ENCODE results near the gene GATAD2B.

GATAD2B gene

DNA sequence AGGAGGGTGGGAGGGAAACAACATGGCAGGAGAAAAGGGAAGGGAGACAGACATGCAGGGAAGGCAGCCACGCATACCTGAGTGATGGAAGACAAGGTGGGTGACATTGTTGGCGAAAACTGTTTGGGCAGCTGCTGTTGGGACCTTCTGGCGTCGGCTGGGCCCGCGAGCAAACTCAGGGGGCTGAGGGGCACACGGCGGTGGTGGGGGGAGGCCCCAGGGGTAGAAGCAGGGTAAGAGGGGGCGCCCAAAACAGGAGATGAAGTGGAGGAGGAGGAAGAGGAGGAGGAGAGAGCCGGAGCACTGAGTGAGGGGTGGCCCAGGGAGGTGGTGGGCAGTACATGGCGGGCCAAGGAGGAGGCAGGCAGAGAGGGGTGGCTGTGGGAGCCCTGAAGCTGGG, 28.4 kb upstream of the GATAD2B start:
- DNase-seq (ENCODE audit: low read depth) = no peak

- DNase-seq (ENCODE audit: low read depth) = no peak
These were observed 24.0 kb upstream of the GATAD2B start, which contains the start of gene DENND4B for GRCh38 chr1:153946622-153947241. DENND4B (minus strand) TSS chr1:153946718; CDS start chr1:153944374, 2,344 bp downstream.

DNA sequence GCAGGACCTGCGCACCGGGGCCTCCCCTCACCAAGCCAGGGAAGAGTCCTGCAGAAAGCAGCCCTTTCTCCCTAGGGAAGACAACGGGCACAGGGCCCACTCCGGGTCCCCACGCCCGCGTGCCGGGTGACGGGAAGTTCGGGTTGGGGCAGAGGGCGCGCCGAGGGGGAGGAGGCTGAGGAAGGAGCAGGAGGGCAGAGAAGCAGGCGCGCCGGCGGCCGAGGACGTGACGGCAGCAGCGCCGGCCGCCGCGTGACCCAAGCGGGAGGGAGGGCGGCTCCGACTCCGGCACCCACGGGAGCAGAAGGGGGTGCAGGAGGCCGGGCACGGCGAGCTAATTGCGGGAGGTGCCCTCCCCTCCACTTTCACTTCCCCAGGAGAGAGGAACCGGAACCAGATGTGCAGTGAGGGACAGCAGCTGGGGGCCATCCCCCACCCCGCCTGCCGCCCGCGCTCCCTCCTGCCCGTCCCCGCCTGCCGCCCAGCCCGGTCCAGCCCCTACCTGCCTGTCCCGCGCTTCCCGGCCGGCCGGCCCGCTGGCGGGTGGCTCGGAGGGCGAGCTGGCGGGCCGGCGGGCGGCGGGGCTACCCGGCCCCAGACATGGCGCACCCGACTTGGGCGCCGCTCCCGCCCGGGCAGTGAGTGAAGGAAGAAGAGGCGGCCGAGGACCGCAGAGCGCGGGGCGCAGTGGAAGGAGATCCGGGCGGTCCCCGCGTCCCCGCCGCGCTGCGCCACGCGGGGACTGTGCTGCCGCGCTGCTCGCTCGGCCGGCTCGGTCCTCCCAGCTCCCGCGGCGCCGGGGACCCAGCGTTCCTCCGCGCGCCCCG, 23.2 kb upstream of the GATAD2B start:
- no peak for DNase-seq (ENCODE audit: low read depth)

- no peak for DNase-seq (ENCODE audit: low read depth)
These were observed 22.5 kb upstream of the GATAD2B start for GRCh38 chr1:153945131-153945794.

GRCh38 chr1:153944827-153945117, 22.0 kb upstream of the GATAD2B start:
- DNase-seq (ENCODE audit: low read depth) = no peak

DNA sequence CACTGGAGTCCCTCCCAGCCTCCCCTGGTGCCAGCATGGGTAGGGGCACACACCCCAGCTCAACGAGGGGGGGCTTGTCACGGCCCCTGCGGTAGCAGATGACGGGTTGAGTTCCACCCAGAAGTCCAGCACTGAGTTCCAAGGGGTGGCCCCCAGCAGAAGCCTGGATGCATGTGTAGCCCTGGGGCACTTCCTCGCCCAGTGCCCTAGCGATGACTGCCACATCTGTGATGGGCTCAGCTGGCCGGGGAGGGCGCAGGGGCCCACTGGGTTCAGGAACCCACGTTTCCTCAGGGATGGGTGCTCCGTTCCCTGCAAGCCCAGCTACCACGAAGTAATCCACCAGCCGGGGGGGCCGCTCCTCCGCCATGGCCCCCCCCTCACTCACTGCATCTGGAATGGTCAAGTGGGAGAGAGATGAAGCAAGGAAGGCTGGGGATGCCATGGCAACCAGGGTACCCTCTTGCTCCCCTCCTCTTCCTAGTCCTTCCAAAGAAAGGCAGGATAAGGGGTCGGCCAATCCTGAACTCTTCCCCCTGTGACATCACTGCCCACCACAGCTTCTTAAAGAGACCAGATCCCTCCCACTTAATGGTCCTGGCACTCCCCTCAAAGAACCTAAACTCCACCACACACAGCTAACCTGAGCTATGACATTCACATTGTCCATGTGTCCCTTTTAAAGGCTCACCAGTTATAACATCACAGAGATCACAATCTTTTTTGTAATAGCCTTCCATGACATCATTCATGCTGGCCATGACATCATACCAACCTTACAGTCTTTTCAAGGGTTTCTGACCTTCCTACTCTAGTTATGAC, 21.4 kb upstream of the GATAD2B start:
- DNase-seq (ENCODE audit: low read depth) = no peak

GRCh38 chr1:153942766-153943549, 20.2 kb upstream of the GATAD2B start:
- DNase-seq (ENCODE audit: low read depth) = no peak

DNA sequence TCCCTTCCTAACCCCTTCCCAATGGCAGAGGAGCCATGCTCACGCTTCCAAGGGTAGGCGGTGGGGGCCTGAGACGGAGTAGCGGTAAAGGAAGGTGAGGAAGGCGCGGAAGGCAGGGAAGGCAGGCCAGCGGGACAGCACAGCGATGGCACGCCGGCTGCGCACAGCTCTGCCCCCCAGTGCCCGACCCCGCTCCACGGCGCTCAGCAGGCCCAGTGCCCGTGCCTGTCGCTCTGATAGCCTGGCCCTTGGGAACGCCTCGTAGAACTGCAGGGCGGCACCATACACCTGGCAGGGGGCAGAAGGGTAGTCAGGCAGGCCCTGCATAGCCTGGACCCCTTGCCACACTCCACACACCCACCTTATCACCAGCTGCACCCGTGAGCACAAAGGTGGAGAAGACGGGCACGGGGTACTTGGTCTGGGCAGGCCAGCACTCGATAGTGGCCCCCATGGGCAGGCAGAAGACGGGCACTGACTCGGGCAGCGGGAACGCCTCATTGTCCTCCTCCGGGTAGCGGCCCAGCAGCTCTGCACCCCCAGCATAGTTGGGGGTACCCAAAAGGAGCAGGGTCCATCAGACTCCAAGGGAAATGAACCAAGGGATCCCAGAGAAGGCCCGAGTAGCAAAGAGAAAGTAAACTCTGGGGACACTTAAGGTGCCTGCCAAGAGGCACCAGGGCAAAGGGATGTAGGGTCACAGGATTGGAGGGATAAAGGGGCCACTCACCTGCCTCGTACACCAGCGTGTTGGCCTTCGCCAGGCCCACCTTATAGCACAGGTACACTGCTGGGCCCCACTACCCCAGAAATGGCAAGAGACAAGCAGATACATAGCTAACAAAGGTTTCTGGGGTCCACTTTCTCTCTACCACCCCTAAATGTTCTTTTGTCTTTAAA, 19.3 kb upstream of the GATAD2B start:
- DNase-seq (ENCODE audit: low read depth) = no peak

DNA sequence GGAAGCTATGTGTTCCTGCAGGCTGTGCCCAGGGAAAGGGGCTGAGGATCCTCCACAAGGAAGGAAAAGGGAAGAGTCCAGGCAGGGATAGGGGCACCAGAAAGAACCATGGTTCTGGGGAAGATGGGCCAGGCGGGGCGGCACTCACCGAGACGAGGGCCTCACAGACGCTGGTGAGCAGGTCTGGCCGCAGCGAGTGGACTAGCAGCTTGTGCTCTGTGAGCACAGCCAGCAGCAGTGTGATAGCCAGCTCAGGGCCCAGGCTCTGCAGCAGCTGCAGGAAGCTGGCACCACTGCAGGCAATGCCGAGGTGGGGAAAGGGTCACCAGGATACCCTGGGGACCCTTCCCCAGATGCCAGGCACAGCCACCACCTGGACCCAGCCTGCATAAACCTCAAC, 18.0 kb upstream of the GATAD2B start:
- DNase-seq (ENCODE audit: low read depth) = no peak

DNA sequence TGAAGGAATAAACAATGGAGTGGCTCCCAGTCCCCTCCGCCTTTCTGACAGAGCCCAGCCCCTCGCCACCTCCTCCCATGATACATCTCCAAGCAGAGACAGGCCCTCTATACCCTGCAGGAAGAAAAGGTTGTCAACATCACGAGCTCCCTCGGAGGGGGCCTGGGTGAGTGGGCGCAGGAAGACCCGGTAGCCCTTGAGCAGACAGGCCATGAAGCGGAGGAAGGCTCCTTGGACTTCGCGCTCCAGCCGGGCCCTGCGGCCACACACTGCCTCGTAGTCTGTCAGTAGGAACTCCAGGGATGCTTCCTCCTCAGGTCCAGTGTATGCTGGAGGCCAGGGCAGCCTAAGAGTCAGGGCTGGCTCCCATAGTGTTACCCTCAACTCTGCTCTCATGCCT, 16.7 kb upstream of the GATAD2B start:
- DNase-seq (ENCODE audit: low read depth) = no peak

DNA sequence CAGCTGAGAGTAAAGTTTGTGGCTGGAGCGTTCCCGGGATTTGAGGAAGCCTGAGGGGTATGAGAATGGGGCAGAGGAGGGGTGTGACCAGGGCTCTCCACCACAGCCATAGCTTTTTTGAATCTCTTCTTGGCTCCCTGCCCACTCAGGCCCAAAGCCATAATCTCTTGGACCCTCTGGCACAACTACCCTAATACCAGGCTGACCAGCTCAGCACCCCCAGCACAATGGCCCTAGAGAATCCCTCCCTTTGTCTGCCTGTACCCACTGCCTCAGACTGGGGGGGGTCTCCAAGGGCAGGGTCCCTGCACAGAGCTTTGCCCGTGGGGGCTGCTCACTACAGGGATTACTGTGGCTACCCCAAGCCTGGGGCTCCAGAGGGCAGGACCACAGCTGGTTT, 16.2 kb upstream of the GATAD2B start:
- no peak for DNase-seq (ENCODE audit: low read depth)

DNA sequence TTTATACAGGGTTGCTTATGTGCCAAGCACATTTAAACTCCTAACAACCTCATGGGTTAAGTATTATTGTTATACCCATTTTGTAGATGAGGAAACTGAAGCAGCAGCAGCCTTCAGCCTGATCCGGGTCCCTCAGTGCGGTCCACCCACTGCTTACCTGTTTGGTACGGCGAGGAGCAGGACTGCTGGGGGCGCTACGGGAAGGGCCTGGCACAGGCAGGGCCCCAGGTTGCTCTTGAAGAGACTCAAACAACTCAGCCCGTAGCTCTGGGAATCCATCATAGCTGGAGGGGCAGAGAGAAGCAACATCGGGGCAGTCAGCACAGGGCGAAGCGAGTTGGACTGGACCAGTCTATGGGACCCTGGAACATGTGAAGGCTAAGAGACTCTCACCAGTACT, 14.6 kb upstream of the GATAD2B start:
- DNase-seq (ENCODE audit: low read depth) = no peak

DNA sequence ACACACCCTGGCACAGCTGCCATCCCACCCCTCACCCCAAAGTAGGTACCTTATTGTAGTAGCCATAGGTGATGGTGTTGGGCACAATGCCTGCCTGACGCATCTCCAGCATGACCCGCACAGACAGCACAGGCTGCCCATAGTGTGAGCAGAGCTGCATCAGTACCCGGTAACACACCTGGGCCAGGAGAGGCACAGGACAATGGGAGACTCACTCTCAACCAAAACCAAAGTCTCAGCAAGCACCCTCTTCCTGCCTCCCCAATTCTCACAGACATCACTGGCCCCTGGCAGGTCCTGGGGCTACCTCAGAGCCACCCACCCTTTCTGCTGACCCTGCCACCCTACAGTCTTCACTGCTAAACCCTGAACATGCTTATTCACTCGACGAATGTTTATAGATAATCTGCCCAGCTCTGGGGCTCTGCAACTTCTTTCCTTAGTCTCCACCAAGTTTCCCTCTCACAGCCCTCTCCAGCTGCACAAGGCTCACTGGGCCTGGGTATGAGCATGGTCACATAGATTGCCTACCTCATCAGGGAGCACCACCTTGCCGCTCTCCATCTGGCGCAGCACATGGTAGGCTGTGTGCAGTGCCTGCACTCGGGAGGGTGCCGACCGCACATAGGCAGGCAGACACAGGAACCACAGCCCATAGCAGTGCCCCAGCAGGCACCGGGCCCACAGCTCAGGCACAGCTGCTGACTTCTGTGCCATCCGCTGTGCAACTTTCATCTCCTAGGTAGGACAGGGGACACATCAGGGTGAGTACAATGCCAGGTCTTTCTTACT, 13.4 kb upstream of the GATAD2B start:
- DNase-seq (ENCODE audit: low read depth) = no peak

- no peak for DNase-seq (ENCODE audit: low read depth)
These were observed 12.0 kb upstream of the GATAD2B start for GRCh38 chr1:153934746-153935145.

GRCh38 chr1:153933955-153934354, 11.2 kb upstream of the GATAD2B start:
- DNase-seq (ENCODE audit: low read depth) = no peak

DNA sequence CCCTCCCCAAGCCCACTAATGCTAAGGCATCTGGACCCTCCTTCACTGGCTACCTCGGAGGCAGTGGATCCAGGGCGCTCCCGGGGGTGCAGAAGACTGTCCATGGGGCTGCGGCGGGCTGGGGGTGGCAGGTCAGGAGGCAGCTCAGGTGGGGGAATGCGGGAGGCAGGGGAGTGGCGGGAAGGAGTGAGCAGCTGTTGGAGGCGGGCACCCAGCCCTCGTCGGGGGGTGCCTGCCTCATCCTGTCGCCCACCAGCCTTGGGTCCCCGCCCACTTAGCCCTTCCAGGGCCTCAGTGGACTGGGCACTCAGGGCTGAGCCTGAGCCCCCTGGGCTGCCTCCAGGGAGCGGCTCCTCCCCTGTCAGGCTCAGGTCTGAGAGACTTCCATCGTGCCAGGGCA, 10.7 kb upstream of the GATAD2B start:
- DNase-seq (ENCODE audit: low read depth) = no peak

DNA sequence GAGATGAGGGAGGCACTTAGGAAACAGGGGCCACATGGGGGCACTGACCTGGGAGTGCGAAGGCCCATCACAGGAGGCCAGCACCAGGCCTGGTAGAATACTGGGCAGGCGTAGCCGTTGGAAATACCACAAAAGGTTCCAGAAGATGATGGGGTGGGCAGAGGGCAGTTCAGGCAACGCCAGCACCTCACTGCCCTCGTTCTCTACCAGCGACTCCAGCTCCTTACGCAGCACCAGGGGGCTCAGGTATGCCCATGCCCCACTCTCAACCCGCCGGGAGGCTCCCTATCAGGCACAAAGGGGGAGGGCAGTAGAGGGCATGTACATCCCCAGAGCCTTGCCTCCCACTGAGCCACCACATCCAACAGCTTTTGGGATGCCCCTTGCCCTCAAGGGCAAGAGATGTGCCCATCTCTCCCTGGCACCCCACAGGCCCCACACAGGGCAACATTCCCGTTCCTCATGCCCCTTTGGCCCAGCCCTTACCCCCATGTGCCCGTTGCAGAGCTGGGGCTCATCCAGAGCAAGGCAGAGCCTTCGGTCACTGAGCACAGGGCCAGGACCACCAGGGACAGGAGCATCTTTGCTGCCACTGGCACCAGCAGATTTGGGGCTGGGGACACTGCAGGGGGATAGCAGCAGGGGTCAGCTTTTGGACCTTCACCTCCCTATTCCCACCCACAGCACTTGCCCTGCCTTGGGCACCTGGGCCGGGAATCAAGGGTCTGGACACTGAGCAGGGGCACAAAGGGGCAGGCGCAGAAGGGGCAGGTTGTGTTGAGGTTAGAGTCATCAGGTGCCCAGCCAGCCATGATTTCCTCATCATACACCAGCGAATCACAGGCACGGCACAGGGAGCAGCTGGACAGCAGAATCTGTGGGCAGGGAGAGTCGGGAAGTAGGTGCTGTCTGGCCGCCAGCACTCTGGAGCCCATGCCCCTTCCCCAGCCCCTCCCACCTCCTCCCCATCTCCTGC, 9.7 kb upstream of the GATAD2B start:
- DNase-seq (ENCODE audit: low read depth) = no peak

All from non-pigmented ciliary epithelial cell (primary cell).